ENCODE measurements around the gene PLEK2. TPM values are rescaled to one million over a fixed set of nuclear protein-coding genes. Genes with fewer than 3 reads are reported as not detected.
A peak's percentile ranks its signal among the peaks of the same experiment; 100 is the strongest.
"Not testable (repeated sequence)": the region's sequence is repeated elsewhere in the genome, so short reads cannot be mapped to it uniquely, and the experiment has no call there.

Gene PLEK2
- total RNA-seq, 2 donors from 2014 or later, result 1.7 to 2.1 TPM

DNA sequence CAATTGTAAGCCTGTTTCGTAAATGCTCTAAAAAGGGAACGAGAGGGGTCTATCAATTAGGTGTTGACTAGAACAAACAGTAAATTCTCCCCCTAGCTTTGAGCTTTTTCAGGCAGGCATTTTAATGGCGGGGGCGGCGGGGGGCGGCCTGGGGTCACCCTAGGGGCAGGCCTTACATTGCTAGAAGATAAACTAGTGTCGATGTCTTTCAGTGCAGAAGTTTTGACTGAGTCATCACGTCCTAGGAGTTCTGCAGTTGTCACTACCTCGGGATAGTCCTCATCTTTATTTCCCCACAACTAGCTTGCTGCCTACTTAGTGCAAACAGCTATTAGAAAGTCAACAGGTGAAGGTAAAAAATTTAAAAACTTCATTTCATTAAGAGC lies 54.0 kb downstream of the PLEK2 start:
- Mint-ChIP-seq H3K27ac (peak overlapping the region; percentile 98), H3K4me1 (peaks cover 42% of the 10 kb centered on the region), H3K4me3 (peak overlapping the region; percentile 69), H3K36me3 (ENCODE audit: low read depth) (peaks cover 2% of the 10 kb centered on the region), H3K27me3 (no peaks in the 10 kb centered on the region)
- no peaks in the 10 kb centered on the region for H3K9me3 ChIP-seq (ENCODE audit: control insufficient read depth, low read length, poor library complexity, severe bottlenecking)
- ATAC-seq (no peak), DNase-seq (no peak)

DNA sequence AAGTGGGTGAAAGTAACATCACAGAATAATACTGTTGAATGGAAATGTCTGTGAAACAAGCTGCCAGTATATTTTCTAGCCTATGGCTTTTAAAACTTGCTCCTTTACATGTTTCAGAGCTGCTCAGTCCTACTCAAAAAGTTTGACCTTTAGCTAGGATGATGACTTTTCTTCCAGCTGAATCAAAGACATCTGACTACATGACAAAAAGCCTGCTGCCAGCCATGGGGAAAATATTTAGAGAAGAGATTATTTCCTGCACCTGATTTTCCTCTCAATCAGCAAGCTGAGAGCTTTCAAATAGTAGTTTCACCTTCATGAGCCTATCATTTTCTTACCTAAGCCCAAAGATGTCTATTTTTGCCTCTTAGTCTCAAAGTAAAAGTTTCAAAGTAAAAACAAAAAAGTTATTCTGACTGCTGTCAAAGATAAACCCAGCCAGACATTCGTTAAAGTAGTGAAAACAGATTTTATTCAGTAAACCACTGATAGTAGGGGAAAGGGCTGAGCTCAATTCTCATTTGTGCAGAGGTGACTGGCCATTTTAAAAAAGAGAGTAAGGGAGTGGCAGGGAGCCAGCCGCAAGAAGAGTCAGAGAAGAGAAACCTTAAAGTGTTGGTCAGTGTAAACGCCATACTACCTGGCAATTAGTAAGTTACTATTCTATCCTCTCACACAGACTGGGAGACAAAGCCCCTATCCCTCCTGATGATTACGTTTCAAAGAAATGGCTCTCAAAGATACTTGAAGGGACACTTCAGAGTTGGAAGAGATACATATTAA lies 54.6 kb downstream of the PLEK2 start:
- peaks cover 39% of the 10 kb centered on the region for H3K4me1 Mint-ChIP-seq
- no peaks in the 10 kb centered on the region for H3K9me3 ChIP-seq (ENCODE audit: control insufficient read depth, low read length, poor library complexity, severe bottlenecking)
- peak overlapping the region; percentile 34 for H3K27ac Mint-ChIP-seq
- peaks cover 4% of the 10 kb centered on the region for H3K36me3 Mint-ChIP-seq (ENCODE audit: low read depth)
- DNase-seq, result no peak
- no peaks in the 10 kb centered on the region for H3K27me3 Mint-ChIP-seq
- H3K4me3 Mint-ChIP-seq, result peak overlapping the region; percentile 69
- no peak for ATAC-seq

DNA sequence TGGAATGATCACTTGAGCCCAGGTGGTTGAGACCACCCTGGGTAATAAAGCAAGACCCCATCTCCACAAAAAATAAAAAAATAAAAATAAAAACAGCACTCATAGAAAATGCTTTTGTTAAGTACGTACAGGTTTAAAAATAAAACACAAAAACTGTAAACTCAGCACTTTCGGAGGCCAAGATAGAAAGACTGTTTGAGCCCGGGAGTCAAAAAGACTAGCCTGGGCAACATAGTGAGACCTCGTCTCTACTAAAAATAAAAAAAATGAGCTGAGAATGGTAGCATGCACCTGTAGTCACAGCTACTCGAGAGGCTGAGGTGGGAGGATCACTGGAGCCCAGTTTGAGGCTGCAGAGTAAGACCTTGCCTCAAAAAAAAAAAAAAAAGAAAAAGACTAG lies 59.9 kb downstream of the PLEK2 start:
- Mint-ChIP-seq H3K27me3 (no peaks in the 10 kb centered on the region), H3K27ac (peak overlapping the region; percentile 81), H3K36me3 (ENCODE audit: low read depth) (peaks cover 4% of the 10 kb centered on the region), H3K4me1 (peaks cover 11% of the 10 kb centered on the region), H3K4me3 (no peak overlapping the region)
- no peaks in the 10 kb centered on the region for H3K9me3 ChIP-seq (ENCODE audit: control insufficient read depth, low read length, poor library complexity, severe bottlenecking)
- no peak for DNase-seq
- no peak for ATAC-seq

DNA sequence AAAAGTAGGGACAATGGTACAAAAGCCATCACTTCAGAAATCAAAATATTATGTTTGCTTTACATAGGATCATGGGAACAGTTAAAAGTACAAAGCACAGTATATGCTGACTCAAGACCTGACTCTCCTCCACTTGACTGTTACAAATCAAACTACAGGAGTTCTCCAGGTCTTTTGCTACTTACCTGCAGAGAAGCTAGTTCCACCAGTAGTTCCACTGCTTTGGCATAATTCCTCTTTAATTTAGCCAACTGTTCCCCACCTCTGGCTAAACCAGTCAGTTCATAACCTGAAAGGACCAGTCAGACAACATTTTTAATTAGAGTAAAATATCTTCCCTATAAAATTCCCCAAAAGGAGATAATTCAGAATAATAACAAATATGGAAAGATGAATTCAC lies 66.4 kb downstream of the PLEK2 start:
- no peaks in the 10 kb centered on the region for H3K9me3 ChIP-seq (ENCODE audit: control insufficient read depth, low read length, poor library complexity, severe bottlenecking)
- Mint-ChIP-seq H3K4me1 (peaks cover 2% of the 10 kb centered on the region), H3K27ac (no peak overlapping the region), H3K36me3 (ENCODE audit: low read depth) (peaks cover 2% of the 10 kb centered on the region), H3K27me3 (no peaks in the 10 kb centered on the region), H3K4me3 (no peak overlapping the region)
- no peak for DNase-seq
- ATAC-seq, result no peak

DNA sequence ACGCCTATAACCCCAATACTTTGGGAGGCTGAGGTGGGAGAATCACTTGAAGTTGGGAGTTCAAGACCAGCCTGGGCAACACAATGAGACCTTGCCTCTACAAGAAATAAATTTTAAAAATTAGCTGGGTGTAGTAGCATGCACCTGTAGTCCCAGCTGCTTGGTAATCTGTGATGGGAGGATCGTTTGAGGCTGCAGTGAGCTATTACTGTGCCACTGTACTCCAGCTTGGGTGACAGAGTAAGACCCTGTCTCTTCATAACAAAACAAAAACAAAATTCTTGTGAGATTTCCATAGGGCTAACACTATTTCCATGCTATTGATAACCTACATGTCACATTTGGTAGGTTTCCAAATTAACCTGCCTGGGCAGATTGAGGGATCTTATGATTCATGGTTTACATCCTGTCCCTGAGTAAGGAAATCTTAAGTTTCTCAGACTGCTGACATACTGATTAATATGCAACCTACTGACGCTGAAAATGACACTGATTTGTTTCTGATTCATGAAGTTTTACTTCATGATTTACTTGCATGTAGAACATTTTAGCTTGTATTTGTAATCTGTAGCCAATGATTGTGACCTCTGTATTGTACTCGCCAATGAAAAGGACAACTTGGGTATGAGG lies 68.2 kb downstream of the PLEK2 start:
- H3K9me3 ChIP-seq (ENCODE audit: control insufficient read depth, low read length, poor library complexity, severe bottlenecking), result no peaks in the 10 kb centered on the region
- Mint-ChIP-seq H3K27me3 (no peaks in the 10 kb centered on the region), H3K27ac (no peak overlapping the region), H3K4me3 (no peak overlapping the region), H3K36me3 (ENCODE audit: low read depth) (no peaks in the 10 kb centered on the region), H3K4me1 (no peaks in the 10 kb centered on the region)
- DNase-seq (no peak), ATAC-seq (no peak)

DNA sequence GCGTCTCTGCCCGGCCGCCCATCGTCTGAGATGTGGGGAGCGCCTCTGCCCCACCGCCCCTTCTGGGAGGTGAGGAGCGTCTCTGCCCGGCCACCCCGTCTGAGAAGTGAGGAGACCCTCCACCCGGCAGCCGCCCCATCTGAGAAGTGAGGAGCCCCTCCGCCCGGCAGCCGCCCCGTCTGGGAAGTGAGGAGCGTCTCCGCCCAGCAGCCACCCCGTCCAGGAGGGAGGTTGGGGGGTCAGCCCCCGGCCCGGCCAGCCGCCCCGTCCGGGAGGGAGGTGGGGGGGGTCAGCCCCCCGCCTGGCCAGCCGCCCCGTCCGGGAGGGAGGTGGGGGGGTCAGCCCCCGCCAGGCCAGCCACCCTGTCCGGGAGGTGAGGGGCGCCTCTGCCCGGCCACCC lies 70.7 kb downstream of the PLEK2 start:
- not testable (repeated sequence) for H3K9me3 ChIP-seq (ENCODE audit: control insufficient read depth, low read length, poor library complexity, severe bottlenecking); H3K27me3 Mint-ChIP-seq; H3K4me3 Mint-ChIP-seq; H3K4me1 Mint-ChIP-seq; H3K36me3 Mint-ChIP-seq (ENCODE audit: low read depth); ATAC-seq; DNase-seq; H3K27ac Mint-ChIP-seq

Other genes starting within 250 kb of the PLEK2 start
- not detected for gene GARIN2, start 222.7 kb downstream of the PLEK2 start, total RNA-seq
- 10 to 100 TPM in 1 of 2 donors, 1 to 10 TPM in 1; 8.9 to 10.0 TPM for gene PALS1, start 170.7 kb downstream of the PLEK2 start, total RNA-seq
- 10 to 100 TPM; 41.0 to 47.4 TPM for gene ATP6V1D, start 52.4 kb downstream of the PLEK2 start, total RNA-seq
- gene EIF2S1, start 51.8 kb downstream of the PLEK2 start, total RNA-seq, result 10 to 100 TPM; 38.4 to 49.7 TPM
- 10 to 100 TPM; 12.7 to 15.2 TPM for gene TMEM229B, start 76.6 kb upstream of the PLEK2 start, total RNA-seq
- gene PLEKHH1, start 121.1 kb upstream of the PLEK2 start, total RNA-seq, result under 1 TPM in 1 of 2 donors, not detected in 1; 0.12 TPM
- gene PIGH, start 188.1 kb upstream of the PLEK2 start, total RNA-seq, result 10 to 100 TPM; 34.2 to 39.1 TPM
- 1 to 10 TPM; 5.1 to 5.2 TPM for gene ARG2, start 207.8 kb upstream of the PLEK2 start, total RNA-seq